GM12891 (cell line): Measurements from ENCODE around the gene FBLN2.

ENCODE experiments used
- DNase-seq: peaks from one replicate; pipeline ENCODE4 v3.0.0; 2011; ENCODE audit warnings: low spot score; ENCODE audit not compliant: insufficient read length
- FAIRE-seq: peaks from 2 replicates; lab custom pipeline; 2011; peaks lifted over from hg19 to GRCh38; lab: Jason Lieb, UNC
- PAX5 ChIP-seq: IDR thresholded peaks from 2 replicates; pipeline ENCODE4 v1.6.1; 2011; ENCODE audit warnings: low read length, moderate library complexity, mild to moderate bottlenecking; ENCODE audit not compliant: insufficient read depth, severe bottlenecking
- POLR2A ChIP-seq: IDR thresholded peaks from 2 replicates; pipeline ENCODE4 v1.6.1; 2011; ENCODE audit warnings: low read depth, low read length, control low read depth
- POLR2AphosphoS5 ChIP-seq: IDR thresholded peaks from 2 replicates; pipeline ENCODE4 v1.6.1; 2011; ENCODE audit warnings: low read depth, low read length, control low read depth
- POU2F2 ChIP-seq: IDR thresholded peaks from 2 replicates; pipeline ENCODE4 v1.6.1; 2011; ENCODE audit warnings: low read depth, mild to moderate bottlenecking, control low read depth, low read length, moderate library complexity
- SPI1 ChIP-seq: IDR thresholded peaks from 2 replicates; pipeline ENCODE4 v1.6.1; 2011; ENCODE audit warnings: low read depth, low read length, control low read depth
- TAF1 ChIP-seq: IDR thresholded peaks from 2 replicates; pipeline ENCODE4 v1.6.1; 2011; ENCODE audit warnings: low read depth, low read length, control low read depth

The FBLN2 gene

GRCh38 chr3:13569641-13570390, 20.9 kb downstream of the FBLN2 start:
- DNase-seq: no peak
- TF ChIP-seq PAX5: no peak
- TF ChIP-seq SPI1: no peak
- TF ChIP-seq POU2F2: no peak
- TF ChIP-seq POLR2AphosphoS5: no peak
- no peak for TF ChIP-seq TAF1
- TF ChIP-seq POLR2A: no peak
- FAIRE-seq: no peak

- no peak for DNase-seq
- TF ChIP-seq POLR2AphosphoS5: no peak
- TF ChIP-seq SPI1: no peak
- TF ChIP-seq POU2F2: no peak
- TF ChIP-seq TAF1: no peak
- TF ChIP-seq PAX5: no peak
- no peak for TF ChIP-seq POLR2A
- FAIRE-seq: no peak
Measured at GRCh38 chr3:13570391-13571194, 21.7 kb downstream of the FBLN2 start.

GRCh38 chr3:13571264-13571663, 22.3 kb downstream of the FBLN2 start:
- FAIRE-seq: no peak
- TF ChIP-seq POLR2A: no peak
- no peak for TF ChIP-seq POLR2AphosphoS5
- no peak for TF ChIP-seq PAX5
- no peak for TF ChIP-seq TAF1
- TF ChIP-seq POU2F2: no peak
- TF ChIP-seq SPI1: no peak

GRCh38 chr3:13571831-13572750, 23.2 kb downstream of the FBLN2 start:
- FAIRE-seq: no peak
- TF ChIP-seq POU2F2 (no peak), SPI1 (no peak), POLR2AphosphoS5 (no peak), PAX5 (no peak), POLR2A (no peak), TAF1 (no peak)
- DNase-seq: no peak

More at GRCh38 chr3:13571264-13571663, 22.3 kb downstream of the FBLN2 start:
- DNase-seq: no peak

- TF ChIP-seq POLR2AphosphoS5 (no peak), POU2F2 (no peak), SPI1 (no peak), POLR2A (no peak), TAF1 (no peak)
- FAIRE-seq: no peak
- no peak for DNase-seq
Measured at GRCh38 chr3:13572926-13573623, 24.1 kb downstream of the FBLN2 start.

GRCh38 chr3:13574083-13574797, 25.3 kb downstream of the FBLN2 start:
- TF ChIP-seq SPI1: no peak
- no peak for TF ChIP-seq PAX5
- TF ChIP-seq POLR2AphosphoS5: no peak
- no peak for TF ChIP-seq POLR2A
- TF ChIP-seq POU2F2: no peak
- TF ChIP-seq TAF1: no peak
- no peak for FAIRE-seq
- DNase-seq: no peak

- DNase-seq (no peak), FAIRE-seq (no peak)
- TF ChIP-seq SPI1 (no peak), POLR2A (no peak), PAX5 (no peak)
Measured at GRCh38 chr3:13574798-13575451, 26.0 kb downstream of the FBLN2 start.
